ENCODE data around the gene KAZN. TPM values are rescaled to one million over a fixed set of nuclear protein-coding genes. Genes with fewer than 3 reads are reported as not detected.

KAZN gene
- total and polyA plus RNA-seq, 2 donors from 2014 or later, result 17.4 to 60.8 TPM

DNA sequence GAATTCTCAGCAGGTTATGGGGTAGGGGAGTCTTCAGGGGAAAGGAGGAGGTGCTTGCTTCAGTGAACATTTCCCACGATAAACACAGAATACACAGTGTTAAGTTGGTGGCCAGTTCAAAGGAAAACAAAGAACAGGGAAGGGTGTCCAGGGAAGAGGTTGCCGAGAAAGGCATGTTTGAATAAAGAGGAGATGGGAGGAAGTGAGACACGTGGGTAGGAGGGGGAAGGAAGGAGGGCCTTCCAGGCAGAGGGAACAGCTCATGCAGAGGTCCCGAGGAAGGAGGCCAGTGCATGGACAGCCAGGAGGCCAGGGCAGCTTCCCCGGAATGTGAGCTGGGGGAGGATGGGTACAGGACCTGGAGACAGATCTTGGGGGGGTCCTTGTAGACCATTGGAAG is 424.7 kb downstream of the KAZN start:
- DNase-seq, result no peak
- H3K27ac ChIP-seq (ENCODE audit: low read depth in 2 of 2, low read length in 2 of 2), result peak overlapping the region in 1 of 2 donors; percentile 29
- no peaks in the 10 kb centered on the region for H3K36me3 ChIP-seq (ENCODE audit: control insufficient read depth in 2 of 3, insufficient read depth in 3 of 3, low read length in 3 of 3)
- FAIRE-seq, result no peak
- intact Hi-C loops (cut with DNase I), result loop anchor here (10.0 kb wide), 1 partner anchor 98 kb away; no protein-coding TSS in a partner anchor
- no peaks in the 10 kb centered on the region for H3K27me3 ChIP-seq (ENCODE audit: control insufficient read depth, insufficient read depth, low read length)
- H3K9me3 ChIP-seq (ENCODE audit: control insufficient read depth in 2 of 3, insufficient read depth in 1 of 3, low read length in 3 of 3), result no peaks in the 10 kb centered on the region
- no peak overlapping the region for H3K4me3 ChIP-seq (ENCODE audit: low read length in 3 of 3)
- H3K9ac ChIP-seq (ENCODE audit: low read length in 3 of 3), result no peak overlapping the region
- TF ChIP-seq, protein P1, sequence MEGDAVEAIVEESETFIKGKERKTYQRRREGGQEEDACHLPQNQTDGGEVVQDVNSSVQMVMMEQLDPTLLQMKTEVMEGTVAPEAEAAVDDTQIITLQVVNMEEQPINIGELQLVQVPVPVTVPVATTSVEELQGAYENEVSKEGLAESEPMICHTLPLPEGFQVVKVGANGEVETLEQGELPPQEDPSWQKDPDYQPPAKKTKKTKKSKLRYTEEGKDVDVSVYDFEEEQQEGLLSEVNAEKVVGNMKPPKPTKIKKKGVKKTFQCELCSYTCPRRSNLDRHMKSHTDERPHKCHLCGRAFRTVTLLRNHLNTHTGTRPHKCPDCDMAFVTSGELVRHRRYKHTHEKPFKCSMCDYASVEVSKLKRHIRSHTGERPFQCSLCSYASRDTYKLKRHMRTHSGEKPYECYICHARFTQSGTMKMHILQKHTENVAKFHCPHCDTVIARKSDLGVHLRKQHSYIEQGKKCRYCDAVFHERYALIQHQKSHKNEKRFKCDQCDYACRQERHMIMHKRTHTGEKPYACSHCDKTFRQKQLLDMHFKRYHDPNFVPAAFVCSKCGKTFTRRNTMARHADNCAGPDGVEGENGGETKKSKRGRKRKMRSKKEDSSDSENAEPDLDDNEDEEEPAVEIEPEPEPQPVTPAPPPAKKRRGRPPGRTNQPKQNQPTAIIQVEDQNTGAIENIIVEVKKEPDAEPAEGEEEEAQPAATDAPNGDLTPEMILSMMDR (IDR thresholded peaks at IDR 0.05; ENCODE audit: borderline replicate concordance, extremely low read depth, insufficient read depth), result no peak
- H3K4me1 ChIP-seq (ENCODE audit: control insufficient read depth in 2 of 3, insufficient read depth in 2 of 3, low read depth in 1 of 3, low read length in 3 of 3), result peaks cover 0 to 48% (median 41%) of the 10 kb centered on the region in 3 donors

DNA sequence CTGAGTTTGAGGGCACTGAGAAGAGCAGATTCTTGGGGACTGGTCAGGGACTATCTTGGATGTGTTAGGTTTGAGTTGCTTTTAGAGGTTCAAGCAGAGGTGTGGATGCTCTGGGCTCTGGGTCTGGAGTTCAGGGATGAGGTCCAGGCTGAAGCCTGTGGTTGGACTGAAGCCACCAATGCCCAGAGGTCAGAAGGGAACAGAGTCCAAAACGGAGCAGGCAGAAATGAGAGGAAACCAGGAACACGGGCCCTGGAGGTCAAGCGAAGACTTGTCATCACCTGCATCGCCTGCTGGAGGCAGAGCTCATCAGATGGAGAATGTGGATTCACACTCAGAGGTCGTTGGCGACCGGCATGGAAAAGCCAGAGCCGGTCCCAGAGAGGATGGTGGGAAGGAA is 425.5 kb downstream of the KAZN start:
- TF ChIP-seq, protein P1 (IDR thresholded peaks at IDR 0.05; ENCODE audit: borderline replicate concordance, extremely low read depth, insufficient read depth), result no peak
- no peak overlapping the region for H3K4me3 ChIP-seq (ENCODE audit: low read length in 3 of 3)
- FAIRE-seq (no peak), DNase-seq (no peak)
- H3K4me1 ChIP-seq (ENCODE audit: control insufficient read depth in 2 of 3, insufficient read depth in 2 of 3, low read depth in 1 of 3, low read length in 3 of 3), result peaks cover 6 to 55% (median 48%) of the 10 kb centered on the region in 3 donors
- H3K27ac ChIP-seq (ENCODE audit: low read depth in 2 of 2, low read length in 2 of 2), result no peak overlapping the region
- H3K9ac ChIP-seq (ENCODE audit: low read length in 3 of 3), result no peak overlapping the region
- H3K9me3 ChIP-seq (ENCODE audit: control insufficient read depth in 2 of 3, insufficient read depth in 1 of 3, low read length in 3 of 3), result no peaks in the 10 kb centered on the region
- H3K36me3 ChIP-seq (ENCODE audit: control insufficient read depth in 2 of 3, insufficient read depth in 3 of 3, low read length in 3 of 3), result no peaks in the 10 kb centered on the region
- intact Hi-C loops (cut with DNase I), result loop anchor here (10.0 kb wide), 1 partner anchor 99 kb away; no protein-coding TSS in a partner anchor
- H3K27me3 ChIP-seq (ENCODE audit: control insufficient read depth, insufficient read depth, low read length), result no peaks in the 10 kb centered on the region

DNA sequence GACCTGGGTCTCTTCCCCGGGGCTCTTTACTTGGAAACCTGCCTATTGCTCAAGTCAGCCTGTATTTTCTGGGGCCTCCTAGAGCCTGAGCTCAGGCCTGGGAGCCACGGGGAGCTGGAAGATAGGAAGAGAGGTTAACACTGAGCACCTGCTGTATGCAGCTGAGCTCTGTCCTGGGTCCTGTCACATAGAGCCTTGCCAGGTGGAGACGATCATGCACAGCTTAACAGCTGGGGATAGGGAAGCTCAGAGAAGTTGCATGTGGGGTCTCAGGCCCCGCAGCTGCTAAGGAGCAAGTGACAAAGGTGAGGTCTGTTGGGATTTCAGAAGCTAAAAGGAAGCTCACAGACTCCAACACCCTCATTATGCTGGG is 427.6 kb downstream of the KAZN start:
- TF ChIP-seq, protein P1 (IDR thresholded peaks at IDR 0.05; ENCODE audit: borderline replicate concordance, extremely low read depth, insufficient read depth), result no peak
- FAIRE-seq, result no peak
- intact Hi-C loops (cut with DNase I), result loop anchor here (10.0 kb wide), 1 partner anchor 101 kb away; no protein-coding TSS in a partner anchor

More for the DNA sequence above, 427.6 kb downstream of the KAZN start:
- DNase-seq, result peak in 1 of 5 donors; percentile 43
- Histone ChIP-seq H3K36me3 (ENCODE audit: control insufficient read depth in 2 of 3, insufficient read depth in 3 of 3, low read length in 3 of 3) (no peaks in the 10 kb centered on the region), H3K27me3 (ENCODE audit: control insufficient read depth, insufficient read depth, low read length) (no peaks in the 10 kb centered on the region), H3K4me1 (ENCODE audit: control insufficient read depth in 2 of 3, insufficient read depth in 2 of 3, low read depth in 1 of 3, low read length in 3 of 3) (peaks cover 10 to 69% (median 56%) of the 10 kb centered on the region in 3 donors), H3K9me3 (ENCODE audit: control insufficient read depth in 2 of 3, insufficient read depth in 1 of 3, low read length in 3 of 3) (no peaks in the 10 kb centered on the region), H3K27ac (ENCODE audit: low read depth in 2 of 2, low read length in 2 of 2) (peak overlapping the region; percentile 38 to 68), H3K4me3 (ENCODE audit: low read length in 3 of 3) (no peak overlapping the region), H3K9ac (ENCODE audit: low read length in 3 of 3) (peak overlapping the region in 1 of 3 donors; percentile 47)

All from kidney (tissue), 14 donors.